ENCODE data around the gene YTHDF1. TPM values are rescaled to one million over a fixed set of nuclear protein-coding genes. Genes with fewer than 3 reads are reported as not detected.

The YTHDF1 gene
- polyA plus RNA-seq, 3 donors = 41.2 to 44.3 (median 42.2) TPM

DNA sequence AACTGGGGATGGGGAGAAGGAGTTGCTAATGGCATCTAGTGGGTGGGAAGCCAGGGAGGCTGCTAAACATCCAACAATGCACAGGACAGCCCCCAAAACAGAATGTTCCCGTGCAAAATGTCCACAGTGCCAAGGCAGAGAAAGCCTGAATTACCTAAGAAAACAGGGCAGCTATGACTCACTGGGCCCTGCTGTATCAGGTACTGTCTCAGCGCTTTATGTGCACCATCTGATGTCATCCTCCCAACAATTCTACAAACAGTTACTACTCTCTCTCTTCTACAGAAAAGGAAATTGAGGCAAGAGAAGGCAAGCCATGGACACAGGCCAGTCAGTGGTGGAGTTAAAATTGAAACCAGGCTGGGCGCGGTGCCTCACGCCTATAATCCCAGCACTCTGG lies 3.1 kb downstream of the YTHDF1 start:
- no peak for DNase-seq (ENCODE audit: low read depth in 3 of 3, low spot score in 2 of 3)

DNA sequence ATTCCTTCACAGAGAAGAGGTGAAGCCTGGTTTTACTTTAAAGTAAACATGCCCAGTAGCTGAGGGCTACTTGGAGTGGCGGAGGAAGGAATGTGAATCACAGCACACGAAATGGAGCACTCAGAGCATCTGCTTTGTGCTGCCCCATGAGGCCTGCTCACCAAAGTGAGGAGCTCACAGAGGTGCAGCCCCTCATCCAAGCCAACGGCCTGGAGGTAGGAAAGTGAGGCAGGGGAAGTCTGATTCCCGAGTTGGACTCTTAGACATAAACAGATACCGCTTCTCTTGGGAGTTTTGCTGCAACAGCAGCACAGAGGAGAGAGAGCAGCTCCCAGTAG lies 3.6 kb downstream of the YTHDF1 start:
- DNase-seq (ENCODE audit: low read depth in 3 of 3, low spot score in 2 of 3) = no peak

DNA sequence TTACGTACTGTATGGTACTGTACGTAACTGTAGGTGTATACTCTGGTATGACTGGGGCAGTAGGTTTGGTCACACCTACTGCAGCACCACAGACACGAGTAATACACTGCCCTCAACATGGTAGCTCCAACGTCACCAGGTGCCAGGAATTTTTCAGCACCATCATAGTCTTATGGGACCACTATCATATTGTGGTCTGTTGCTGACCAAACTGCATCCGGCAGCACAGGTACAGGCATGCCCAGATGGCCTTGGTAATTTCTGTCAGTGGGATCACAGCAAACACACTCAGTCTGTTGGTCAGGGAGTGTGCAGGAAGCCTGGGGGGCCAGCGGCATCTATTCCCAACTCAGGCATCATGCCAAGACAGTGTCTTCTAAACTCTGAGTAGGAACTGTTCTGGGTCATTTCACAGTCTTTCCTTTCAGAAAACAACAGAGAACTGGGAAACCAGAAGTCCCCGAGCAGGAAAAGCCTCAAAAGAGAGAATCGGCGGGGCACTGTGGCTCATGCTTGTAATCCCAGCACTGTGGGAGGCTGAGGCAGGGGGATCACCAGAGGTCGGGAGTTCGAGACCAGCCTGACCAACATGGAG lies 5.8 kb downstream of the YTHDF1 start:
- no peak for DNase-seq (ENCODE audit: low read depth in 3 of 3, low spot score in 2 of 3)

DNA sequence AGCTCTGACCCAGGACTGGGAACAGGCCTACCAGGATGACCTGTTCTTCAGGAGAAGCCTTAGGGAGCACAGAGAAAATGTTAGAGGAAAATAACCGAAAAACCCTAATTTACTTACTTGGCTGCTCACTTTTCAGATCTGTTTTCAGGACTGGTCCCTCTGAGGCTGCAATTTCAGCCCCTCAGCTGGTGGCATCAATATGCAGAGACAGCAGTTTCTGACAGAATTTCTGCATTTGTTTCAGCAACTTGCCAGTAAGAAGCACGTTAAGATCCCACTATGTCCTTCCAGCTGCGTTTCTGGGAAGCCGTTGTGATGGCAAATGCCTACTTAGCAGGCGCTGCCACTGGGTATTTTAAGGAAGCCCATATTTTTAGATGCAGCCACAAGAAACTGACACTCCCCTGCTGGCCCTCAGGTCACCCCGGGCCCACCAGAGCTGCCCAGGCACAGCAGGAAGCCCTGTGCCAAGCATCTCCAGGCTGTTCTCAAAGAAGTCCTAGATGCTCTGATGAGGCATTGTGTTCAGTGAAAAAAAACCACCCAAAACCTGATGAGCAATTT lies 7.5 kb downstream of the YTHDF1 start:
- DNase-seq (ENCODE audit: low read depth in 3 of 3, low spot score in 2 of 3) = no peak

DNA sequence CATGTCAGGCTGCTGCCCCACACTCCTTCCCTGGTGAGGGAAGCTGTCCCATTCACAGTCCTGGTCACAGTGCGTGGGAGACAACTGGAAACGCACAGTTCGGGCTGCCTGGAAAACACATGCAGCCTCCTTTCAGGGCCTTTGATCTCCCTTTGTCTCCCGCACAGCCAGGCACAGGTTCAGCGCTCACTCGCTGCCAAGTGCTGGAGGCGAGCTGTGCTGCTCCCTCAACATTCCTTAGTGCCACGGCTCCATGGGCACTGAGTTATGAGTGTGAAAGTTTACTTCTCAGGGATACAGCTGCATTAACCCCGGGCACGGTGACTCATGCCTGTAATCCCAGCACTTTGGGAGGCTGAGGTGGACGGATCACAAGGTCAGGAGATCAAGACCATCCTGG lies 9.1 kb downstream of the YTHDF1 start:
- DNase-seq (ENCODE audit: low read depth in 3 of 3, low spot score in 2 of 3) = no peak

DNA sequence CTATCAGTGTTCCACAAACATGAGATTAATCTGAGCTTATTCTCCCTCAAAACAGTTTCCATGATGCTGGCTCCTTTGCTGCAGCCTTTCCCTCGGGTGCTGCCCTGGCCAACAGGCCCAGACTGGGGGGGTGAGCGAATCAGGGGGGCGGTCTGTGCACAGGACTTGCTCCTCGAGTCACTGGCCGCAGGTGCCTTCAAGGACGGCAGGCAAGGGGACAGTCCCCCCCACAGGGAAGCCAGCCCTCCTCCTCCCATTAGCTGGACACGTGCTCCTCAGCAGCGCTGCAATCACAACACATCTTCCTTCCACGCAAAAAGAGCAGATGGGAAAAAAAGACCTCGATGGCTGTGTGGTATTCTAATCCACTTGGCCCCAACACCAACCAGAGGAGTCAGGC lies 10.0 kb downstream of the YTHDF1 start:
- no peak for DNase-seq (ENCODE audit: low read depth in 3 of 3, low spot score in 2 of 3)

DNA sequence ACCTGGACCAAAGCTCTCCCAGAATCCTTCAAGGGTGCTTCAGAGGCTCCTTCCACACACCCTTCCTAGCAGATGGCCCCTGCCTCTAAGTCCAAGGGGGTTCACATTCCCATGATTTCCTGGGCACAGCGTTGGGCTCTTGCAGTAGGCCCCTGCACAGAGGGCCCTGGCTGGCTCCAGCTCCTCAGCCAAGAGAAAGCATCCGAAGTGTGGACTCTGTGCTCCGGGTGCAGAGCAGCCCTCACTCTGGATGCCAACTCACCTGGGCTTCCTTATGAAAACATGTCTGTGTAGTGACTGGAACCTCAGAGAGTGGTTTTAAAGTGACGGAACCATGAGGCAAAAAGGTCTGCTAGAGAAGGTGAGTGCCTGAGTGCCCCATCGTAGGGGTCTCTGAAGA lies 11.6 kb downstream of the YTHDF1 start:
- no peak for DNase-seq (ENCODE audit: low read depth in 3 of 3, low spot score in 2 of 3)

DNA sequence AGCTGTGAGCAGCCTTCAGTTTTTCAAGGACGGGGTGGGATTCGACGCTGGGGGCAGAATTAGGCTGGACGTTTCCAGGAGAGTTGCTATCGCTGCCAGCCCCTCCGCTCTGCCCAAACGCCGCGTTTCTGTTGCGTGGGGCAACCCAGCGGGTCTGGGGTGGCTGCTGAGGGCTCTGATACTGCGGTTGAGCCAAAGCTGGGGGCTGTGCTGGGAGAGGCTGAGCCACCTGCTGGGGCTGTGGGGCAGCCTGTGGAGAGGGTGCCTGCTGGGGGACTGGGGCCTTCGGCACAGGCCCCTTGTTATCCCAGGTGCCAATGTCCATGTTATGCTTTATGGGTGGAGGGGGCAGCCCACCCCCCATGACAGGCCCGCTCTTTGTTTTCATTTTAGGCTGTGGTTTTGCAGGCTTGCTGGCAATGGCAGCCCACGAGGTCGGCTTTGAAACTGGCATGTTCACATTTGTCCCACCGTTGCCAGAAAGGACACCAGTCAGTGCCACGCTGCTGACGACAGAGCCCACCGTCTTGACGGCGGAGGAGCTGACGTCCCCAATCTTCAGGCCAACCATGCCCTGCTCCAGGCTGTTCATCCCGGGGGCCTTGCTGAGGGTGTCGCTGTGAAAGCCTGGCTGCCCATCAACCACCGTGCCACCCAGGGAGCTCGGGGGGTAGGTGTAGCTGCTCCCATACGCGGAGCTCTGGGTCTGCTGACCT lies 13.0 kb downstream of the YTHDF1 start:
- DNase-seq (ENCODE audit: low read depth in 3 of 3, low spot score in 2 of 3) = no peak

DNA sequence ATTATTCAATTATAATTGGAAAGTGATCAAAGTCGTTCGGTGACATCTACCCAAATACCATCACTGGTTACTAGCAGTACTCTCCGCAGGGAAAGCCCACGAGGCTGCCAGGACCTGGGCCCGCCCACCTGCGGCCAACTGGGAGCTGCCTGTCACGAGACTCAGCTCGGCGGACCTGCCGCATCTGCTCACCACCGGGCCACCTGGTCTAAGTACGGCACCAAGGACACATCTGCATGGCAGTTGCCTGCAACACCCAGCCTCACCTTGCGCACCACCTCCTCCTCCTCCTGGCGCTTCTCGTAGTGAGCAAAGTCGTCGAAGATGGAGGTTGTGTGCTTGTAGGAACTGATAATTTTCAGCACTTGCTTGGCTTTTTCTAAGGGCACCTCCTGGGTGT lies 13.9 kb downstream of the YTHDF1 start:
- DNase-seq (ENCODE audit: low read depth in 3 of 3, low spot score in 2 of 3) = no peak

DNA sequence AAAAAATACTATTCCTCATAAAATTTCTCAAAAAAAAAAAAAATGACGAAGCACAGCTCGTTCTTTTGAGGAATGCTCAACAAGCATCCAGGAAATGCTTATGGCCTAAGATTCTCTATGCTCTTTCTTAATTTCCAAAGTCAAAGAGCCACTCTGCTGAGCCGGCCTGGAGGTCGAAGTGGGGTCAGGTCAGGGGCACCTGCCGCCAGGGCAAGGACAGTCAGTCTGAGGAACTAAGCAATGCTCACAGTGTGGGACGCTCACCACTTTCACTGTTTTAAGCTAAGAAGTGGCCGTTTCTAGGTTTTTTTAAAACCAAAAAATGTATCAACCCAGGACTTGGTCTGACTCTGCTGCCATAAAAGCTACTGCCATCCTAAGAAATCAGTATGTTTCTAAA lies 17.3 kb downstream of the YTHDF1 start:
- DNase-seq (ENCODE audit: low read depth in 3 of 3, low spot score in 2 of 3) = no peak

DNA sequence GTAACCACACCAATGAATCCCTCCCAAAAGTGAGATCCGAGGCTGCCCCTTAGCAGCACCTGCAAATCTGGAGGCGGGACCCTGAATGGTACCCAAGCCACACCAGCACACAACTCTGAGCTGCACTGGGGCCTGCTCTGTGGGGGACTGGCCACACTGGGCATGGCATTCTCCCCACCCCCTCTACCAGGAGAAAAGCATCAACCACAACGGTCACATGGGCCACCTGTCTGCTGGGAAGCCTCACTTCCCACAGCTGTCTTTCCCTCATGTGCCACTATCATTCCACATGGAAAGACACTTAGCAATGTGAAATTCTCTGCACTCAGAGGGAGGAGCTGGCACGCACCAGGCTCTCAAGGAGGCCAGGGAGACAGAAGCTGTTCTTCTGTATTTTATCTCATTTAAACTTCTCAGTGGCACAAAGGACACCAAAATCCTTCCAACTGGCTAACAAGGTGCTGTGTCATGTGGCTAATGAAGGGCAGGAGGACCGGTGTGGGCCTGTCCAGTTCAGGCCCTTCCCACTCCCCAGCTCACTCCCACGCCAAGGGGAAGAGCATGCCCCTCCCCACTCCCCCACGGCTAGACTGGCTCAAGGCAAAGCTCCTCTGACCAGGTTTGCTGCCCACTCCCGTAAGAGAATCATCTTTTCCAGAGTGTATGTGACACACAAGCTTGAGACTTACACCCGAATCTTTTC lies 19.0 kb downstream of the YTHDF1 start:
- DNase-seq (ENCODE audit: low read depth in 3 of 3, low spot score in 2 of 3) = no peak

DNA sequence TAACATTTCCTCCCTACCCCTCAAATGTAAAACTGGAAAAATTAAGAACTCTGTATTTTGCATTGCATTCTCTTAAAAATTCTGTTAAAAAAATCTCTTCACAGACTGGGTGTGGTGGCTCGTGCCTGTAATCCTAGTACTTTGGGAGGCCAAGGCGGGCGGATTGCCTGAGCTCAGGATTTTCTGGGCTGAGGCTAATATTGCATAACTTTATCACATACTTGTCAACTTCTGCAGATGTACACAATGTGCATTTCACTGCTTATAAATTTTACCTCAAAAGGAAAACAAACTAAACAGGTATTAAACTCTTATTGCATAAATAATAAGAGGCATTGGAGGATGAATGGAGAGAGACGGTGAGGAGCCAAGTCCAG lies 21.1 kb downstream of the YTHDF1 start:
- no peak for DNase-seq (ENCODE audit: low read depth in 3 of 3, low spot score in 2 of 3)

DNA sequence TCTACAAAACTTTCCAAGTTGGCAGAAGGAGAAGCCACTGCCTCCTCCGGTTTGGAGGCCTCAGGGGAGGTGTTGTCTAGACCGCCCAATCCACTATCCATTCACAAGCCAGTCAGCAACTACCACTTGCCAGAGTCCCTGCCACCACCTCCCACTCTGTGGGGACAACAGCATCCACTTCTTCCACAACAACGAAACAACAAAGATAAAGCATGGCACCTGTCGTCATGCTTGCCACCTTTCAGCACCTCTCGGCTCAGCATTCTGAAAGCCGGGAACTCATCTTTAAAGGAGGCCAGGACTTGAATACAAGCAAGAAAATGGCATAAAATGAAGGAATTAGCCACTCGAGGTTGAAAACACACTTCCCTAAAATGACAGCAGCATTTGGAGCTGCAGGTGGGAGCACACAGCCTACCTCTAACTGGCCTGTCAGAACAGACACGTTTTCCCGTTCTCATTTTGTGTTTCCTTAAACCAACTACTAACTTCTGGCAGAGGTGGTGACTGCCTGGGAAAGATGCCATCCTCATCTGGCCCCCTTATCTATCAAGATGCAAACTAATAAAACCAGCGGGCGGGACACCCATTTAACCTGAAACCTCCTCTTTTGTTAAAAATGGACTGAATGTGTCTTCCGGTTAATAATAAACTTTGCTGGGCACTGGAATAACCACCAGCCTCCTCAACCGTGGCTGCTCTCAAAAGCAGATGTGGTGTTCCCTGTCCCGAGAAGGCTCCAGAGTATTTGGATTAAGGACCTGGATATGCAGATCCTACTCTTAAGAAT lies 21.7 kb downstream of the YTHDF1 start:
- DNase-seq (ENCODE audit: low read depth in 3 of 3, low spot score in 2 of 3) = no peak

DNA sequence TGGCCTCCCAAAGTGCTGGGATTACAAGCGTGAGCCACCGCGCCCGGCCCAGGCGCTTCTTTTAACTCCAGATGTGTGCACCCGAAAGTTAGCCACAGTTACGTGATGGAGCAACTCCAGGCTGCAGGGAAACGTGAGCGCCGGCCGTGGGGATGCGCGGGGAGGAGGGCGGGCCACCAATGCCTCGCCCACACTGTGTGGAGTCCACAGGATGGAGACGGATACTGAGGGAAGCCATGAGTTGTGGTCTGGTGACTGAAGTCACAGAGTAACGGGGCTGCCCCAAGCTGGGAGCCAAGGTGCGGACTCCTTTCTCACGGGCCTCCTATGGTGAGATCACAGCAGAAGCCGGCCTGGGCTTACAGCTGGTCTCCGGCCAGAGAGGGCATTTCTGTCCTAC lies 23.2 kb downstream of the YTHDF1 start:
- DNase-seq (ENCODE audit: low read depth in 3 of 3, low spot score in 2 of 3) = no peak

DNA sequence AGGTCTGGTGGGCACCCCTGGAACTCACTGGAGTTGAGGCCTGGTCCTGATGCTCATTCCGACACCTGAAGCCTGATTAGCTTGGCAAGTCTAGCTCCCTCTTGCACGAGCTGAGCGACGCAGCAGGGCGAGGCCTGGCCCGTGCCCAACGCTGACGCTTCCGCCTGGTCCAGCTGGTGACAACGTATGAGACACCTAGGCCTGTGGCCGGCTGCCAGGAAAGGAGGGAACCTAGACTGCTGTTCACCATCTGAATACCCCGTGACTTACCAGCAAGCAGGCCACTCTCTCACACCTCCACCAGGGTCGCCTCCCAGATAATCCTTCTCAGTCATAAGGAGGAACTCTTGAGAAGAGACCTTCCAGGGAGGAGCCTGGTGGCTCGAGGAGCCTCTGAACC lies 24.5 kb downstream of the YTHDF1 start:
- no peak for DNase-seq (ENCODE audit: low read depth in 3 of 3, low spot score in 2 of 3)

DNA sequence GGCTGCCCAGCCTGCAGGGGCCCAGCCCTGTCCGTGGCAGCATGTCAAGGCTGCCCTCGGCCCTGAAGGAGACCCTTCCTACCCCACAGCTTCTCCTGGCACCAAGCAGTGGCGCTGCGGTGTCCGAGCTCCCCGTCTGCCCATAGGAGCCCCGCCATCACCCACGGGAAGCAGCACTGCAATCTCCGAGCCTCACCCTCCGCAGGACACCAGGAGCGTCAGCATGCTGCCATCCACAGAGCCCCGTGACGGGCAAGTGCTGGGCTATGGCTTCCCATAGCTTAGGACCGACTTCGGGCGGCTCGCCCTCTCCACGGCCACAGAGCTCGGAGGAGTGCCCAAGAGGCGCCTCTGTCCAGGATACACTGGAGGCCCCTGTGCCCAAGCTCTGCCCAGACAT lies 25.1 kb downstream of the YTHDF1 start:
- DNase-seq (ENCODE audit: low read depth in 3 of 3, low spot score in 2 of 3) = no peak

DNA sequence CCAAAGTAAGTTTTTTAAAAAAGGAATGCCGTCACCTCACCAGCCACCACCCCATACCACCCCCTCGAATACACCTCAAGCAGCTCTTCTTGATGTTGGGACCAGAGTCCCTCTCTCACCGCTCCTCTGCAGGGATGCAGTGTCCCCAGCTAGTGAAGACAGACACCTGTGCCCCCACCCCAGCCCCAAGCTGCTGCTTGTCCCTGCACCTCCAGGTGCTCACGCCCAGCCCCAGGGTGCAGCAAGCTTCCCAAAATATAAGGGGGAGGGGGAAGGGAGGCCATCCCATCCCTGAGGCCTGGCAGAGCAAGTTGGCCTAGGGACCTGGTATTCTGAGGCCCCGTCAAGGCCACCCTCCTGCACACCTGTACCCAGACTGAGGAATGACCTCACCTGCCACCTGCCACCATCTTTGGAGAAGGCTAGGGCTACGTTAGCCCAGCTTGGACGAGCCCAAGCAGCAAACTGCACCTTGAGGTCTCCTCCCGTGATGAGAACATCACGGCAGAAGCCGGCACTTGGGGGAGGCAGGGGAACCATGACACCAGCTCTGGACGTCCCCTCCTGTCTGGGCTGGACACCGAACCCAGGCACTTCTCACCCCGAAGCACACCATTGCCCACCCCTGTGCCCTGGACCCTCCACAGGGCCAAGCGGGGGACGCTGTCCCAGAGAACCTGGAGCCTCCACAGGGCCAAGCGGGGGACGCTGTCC lies 25.9 kb downstream of the YTHDF1 start:
- no peak for DNase-seq (ENCODE audit: low read depth in 3 of 3, low spot score in 2 of 3)

DNA sequence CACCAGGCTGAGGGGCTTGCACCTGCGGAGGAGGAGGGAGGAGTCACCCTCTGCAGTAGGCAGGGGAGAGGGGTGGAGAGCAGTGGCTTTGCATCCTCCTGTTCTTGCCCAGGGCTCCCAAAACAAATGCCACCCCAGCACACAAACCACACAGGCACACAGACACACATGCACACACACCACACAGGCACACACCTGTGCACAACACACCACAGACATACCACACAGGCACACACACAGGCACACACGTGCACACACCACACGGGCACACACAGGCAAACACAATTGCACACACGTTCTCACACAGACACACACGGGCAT lies 26.6 kb downstream of the YTHDF1 start:
- no peak for DNase-seq (ENCODE audit: low read depth in 3 of 3, low spot score in 2 of 3)

DNA sequence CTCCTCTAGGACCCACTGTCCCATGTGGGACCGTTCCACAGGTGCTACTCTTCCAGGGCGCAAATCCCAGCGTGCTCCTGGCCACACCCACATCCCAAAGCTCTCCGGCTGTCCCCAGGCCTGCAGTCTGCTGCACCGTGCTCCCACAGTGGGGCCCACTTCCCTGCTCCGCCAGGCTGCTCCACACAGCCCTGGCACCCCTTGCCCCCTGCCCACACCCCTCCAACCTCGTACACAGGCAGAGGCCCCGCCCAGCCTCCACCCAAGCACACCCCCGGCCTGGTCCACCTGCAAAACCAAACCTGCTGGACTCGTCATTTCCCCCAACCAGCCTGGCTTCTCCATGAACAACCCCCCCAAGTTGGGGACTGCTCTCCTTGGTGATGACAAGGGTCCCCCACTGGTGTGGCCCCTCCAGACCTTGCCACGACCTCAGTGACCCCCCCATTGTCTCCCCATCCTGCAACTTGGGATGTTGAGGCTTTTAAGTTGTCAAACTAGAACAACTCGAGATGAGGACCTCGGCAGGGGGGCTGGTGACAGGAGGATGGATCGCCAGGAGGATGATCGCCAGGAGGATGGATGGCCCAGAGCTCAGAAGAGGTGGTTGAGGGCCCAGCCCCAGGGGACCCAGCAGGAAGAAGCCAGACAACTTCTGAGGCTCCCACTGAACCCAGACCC lies 27.1 kb downstream of the YTHDF1 start:
- no peak for DNase-seq (ENCODE audit: low read depth in 3 of 3, low spot score in 2 of 3)

DNA sequence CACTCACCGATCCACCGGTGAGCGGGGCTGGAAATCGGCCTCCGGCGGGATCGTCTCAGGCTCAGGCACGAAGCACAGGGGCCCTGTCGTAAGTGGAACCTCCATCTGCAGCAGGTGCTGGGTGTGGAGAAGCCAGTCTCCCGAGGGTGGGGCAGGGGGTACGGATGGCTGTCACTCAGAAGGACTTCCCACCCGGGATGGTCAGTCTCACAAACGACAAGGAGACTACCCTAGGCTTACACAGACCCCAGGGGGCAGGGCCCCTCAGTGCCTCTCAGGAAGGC lies 27.8 kb downstream of the YTHDF1 start:
- no peak for DNase-seq (ENCODE audit: low read depth in 3 of 3, low spot score in 2 of 3)
